ENCODE measurements around the gene LCLAT1.

Gene LCLAT1

GRCh38 chr2:30422444-30423040 is 24.5 kb upstream of the LCLAT1 start:
- DNase-seq (ENCODE audit: insufficient read length, low spot score) (no peak), FAIRE-seq (peak; percentile 9)

- no peak for FAIRE-seq
- DNase-seq (ENCODE audit: insufficient read length, low spot score): no peak
These were observed 22.8 kb upstream of the LCLAT1 start for GRCh38 chr2:30424231-30424630.

- FAIRE-seq: no peak
- DNase-seq (ENCODE audit: insufficient read length, low spot score): no peak
These were observed 21.7 kb upstream of the LCLAT1 start for GRCh38 chr2:30425326-30425725.

GRCh38 chr2:30427606-30428347 is 19.3 kb upstream of the LCLAT1 start:
- DNase-seq (ENCODE audit: insufficient read length, low spot score) (no peak), FAIRE-seq (peak; percentile 33)

- FAIRE-seq (no peak), DNase-seq (ENCODE audit: insufficient read length, low spot score) (no peak)
These were observed 18.7 kb upstream of the LCLAT1 start for GRCh38 chr2:30428348-30428662.

GRCh38 chr2:30428827-30429461 is 18.1 kb upstream of the LCLAT1 start:
- no peak for DNase-seq (ENCODE audit: insufficient read length, low spot score)
- FAIRE-seq: no peak

GRCh38 chr2:30433541-30434299 is 13.3 kb upstream of the LCLAT1 start:
- FAIRE-seq (no peak), DNase-seq (ENCODE audit: insufficient read length, low spot score) (no peak)

- no peak for FAIRE-seq
- no peak for DNase-seq (ENCODE audit: insufficient read length, low spot score)
These were observed 12.3 kb upstream of the LCLAT1 start for GRCh38 chr2:30434708-30435107.

GRCh38 chr2:30436859-30437435 is 10.1 kb upstream of the LCLAT1 start:
- DNase-seq (ENCODE audit: insufficient read length, low spot score) (no peak), FAIRE-seq (no peak)

GRCh38 chr2:30437809-30438548 is 9.1 kb upstream of the LCLAT1 start:
- no peak for FAIRE-seq
- no peak for DNase-seq (ENCODE audit: insufficient read length, low spot score)

- no peak for FAIRE-seq
- DNase-seq (ENCODE audit: insufficient read length, low spot score): no peak
These were observed 7.8 kb upstream of the LCLAT1 start for GRCh38 chr2:30439296-30439695.

GRCh38 chr2:30439879-30440278 is 7.2 kb upstream of the LCLAT1 start:
- FAIRE-seq (no peak), DNase-seq (ENCODE audit: insufficient read length, low spot score) (no peak)

- FAIRE-seq (no peak), DNase-seq (ENCODE audit: insufficient read length, low spot score) (no peak)
These were observed 6.0 kb upstream of the LCLAT1 start for GRCh38 chr2:30441023-30441422.

GRCh38 chr2:30443081-30443480 is 4.0 kb upstream of the LCLAT1 start:
- FAIRE-seq (no peak), DNase-seq (ENCODE audit: insufficient read length, low spot score) (no peak)

GRCh38 chr2:30444273-30444672 is 2.8 kb upstream of the LCLAT1 start:
- FAIRE-seq (no peak), DNase-seq (ENCODE audit: insufficient read length, low spot score) (no peak)

GRCh38 chr2:30445266-30445821 is 1.7 kb upstream of the LCLAT1 start:
- DNase-seq (ENCODE audit: insufficient read length, low spot score): no peak
- no peak for FAIRE-seq

GRCh38 chr2:30446602-30447148 is 371 bp upstream of the LCLAT1 start:
- FAIRE-seq (no peak), DNase-seq (ENCODE audit: insufficient read length, low spot score) (no peak)

- no peak for FAIRE-seq
- no peak for DNase-seq (ENCODE audit: insufficient read length, low spot score)
These were observed 1.3 kb downstream of the LCLAT1 start for GRCh38 chr2:30448308-30448707.

GRCh38 chr2:30448866-30449265 is 1.8 kb downstream of the LCLAT1 start:
- FAIRE-seq (no peak), DNase-seq (ENCODE audit: insufficient read length, low spot score) (no peak)

- no peak for FAIRE-seq
- DNase-seq (ENCODE audit: insufficient read length, low spot score): no peak
These were observed 3.0 kb downstream of the LCLAT1 start for GRCh38 chr2:30450025-30450424.
